ENCODE measurements around the gene CENPF.
"Not testable (repeated sequence)": the region's sequence is repeated elsewhere in the genome, so short reads cannot be mapped to it uniquely, and the experiment has no call there.

DNA sequence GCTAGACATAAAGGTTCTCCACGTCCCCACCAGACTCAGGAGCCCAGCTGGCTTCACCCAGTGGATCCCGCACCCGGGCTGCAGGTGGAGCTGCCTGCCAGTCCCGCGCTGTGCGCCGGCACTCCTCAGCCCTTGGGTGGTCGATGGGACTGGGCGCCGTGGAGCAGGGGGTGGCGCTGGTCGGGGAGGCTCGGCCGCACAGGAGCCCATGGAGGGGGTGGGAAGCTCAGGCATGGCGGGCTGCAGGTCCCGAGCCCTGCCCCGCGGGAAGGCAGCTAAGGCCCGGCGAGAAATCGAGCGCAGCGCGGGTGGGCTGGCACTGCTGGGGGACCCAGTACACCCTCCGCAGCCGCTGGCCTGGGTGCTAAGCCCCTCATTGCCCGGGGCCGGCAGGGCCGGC is 70.0 kb downstream of the CENPF start:
- TF ChIP-seq, protein P1, sequence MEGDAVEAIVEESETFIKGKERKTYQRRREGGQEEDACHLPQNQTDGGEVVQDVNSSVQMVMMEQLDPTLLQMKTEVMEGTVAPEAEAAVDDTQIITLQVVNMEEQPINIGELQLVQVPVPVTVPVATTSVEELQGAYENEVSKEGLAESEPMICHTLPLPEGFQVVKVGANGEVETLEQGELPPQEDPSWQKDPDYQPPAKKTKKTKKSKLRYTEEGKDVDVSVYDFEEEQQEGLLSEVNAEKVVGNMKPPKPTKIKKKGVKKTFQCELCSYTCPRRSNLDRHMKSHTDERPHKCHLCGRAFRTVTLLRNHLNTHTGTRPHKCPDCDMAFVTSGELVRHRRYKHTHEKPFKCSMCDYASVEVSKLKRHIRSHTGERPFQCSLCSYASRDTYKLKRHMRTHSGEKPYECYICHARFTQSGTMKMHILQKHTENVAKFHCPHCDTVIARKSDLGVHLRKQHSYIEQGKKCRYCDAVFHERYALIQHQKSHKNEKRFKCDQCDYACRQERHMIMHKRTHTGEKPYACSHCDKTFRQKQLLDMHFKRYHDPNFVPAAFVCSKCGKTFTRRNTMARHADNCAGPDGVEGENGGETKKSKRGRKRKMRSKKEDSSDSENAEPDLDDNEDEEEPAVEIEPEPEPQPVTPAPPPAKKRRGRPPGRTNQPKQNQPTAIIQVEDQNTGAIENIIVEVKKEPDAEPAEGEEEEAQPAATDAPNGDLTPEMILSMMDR (conservative IDR thresholded peaks at IDR 0.05), result not testable (repeated sequence)
- not testable (repeated sequence) for TF ChIP-seq ZFX (IDR thresholded peaks at IDR 0.05)

Measured in C4-2B (cell line).